Ascending aorta (tissue), 2 donors: ENCODE results near the gene EIF4ENIF1. TPM values are rescaled to one million over a fixed set of nuclear protein-coding genes. Genes with fewer than 3 reads are reported as not detected.
"Not testable (repeated sequence)": the region's sequence is repeated elsewhere in the genome, so short reads cannot be mapped to it uniquely, and the experiment has no call there.

Experiments used
- DNase-seq, 2 donors: peaks; one replicate each; pipeline ENCODE4 v3.0.0-alpha.2; 2019; ENCODE audit warnings: low spot score in 2 of 2
- H3K27ac ChIP-seq, 2 donors: fragments of 200-600 bp; sonication (generic); one replicate each; pipeline ENCODE4 v1.5.1; 2016 to 2017; ENCODE audit warnings: mild to moderate bottlenecking in 1 of 2
- H3K27me3 ChIP-seq: fragments of 200-600 bp; sonication (generic); one replicate; pipeline ENCODE4 v1.5.1; 2017
- H3K36me3 ChIP-seq, 2 donors: fragments of 200-600 bp; sonication (generic); one replicate each; pipeline ENCODE4 v1.5.1; 2016
- H3K4me1 ChIP-seq, 2 donors: fragments of 200-600 bp; sonication (generic); one replicate each; pipeline ENCODE4 v1.5.1; 2016 to 2017; ENCODE audit warnings: mild to moderate bottlenecking in 1 of 2
- H3K4me3 ChIP-seq, 2 donors: fragments of 200-600 bp; sonication (generic); one replicate each; pipeline ENCODE4 v1.5.1; 2016 to 2017; ENCODE audit warnings: mild to moderate bottlenecking in 1 of 2
- H3K9me3 ChIP-seq, 2 donors: fragments of 200-600 bp; sonication (generic); one replicate each; pipeline ENCODE4 v1.5.1; 2016
- CTCF ChIP-seq, 3 experiments: fragments of 200-600 bp in 2 of 3; fragments of 450-650 bp in 1 of 3; sonication (generic) in 2 of 3; IDR thresholded peaks; one replicate each; pipeline ENCODE4 v1.5.1; 2016 to 2019; ENCODE audit warnings: antibody characterized with exemption in 3 of 3, mild to moderate bottlenecking in 1 of 3, moderate library complexity in 1 of 3
- intact Hi-C: fragments of 100-400 bp; cut with DNase I; formaldehyde crosslinking; loops from one replicate; pipeline ENCODE4 v1.15.1; 2023
- total RNA-seq: library from RNA; depleted of rRNA; stranded (reverse); fragments of >200 nt; gene quantifications from one replicate; pipeline ENCODE4 v1.1.0, GENCODE V29; 2016

EIF4ENIF1 gene
- total RNA-seq, 1 donor from 2014 or later = 12.7 TPM

- Histone ChIP-seq H3K36me3 (no peaks in the 10 kb centered on the region), H3K9me3 (no peaks in the 10 kb centered on the region), H3K4me3 (peak within 1 kb of the TSS; percentile 63 to 86), H3K27me3 (no peaks in the 10 kb centered on the region), H3K4me1 (peaks cover 0 to 8% of the 10 kb centered on the region in 2 donors), H3K27ac (peak within 1 kb of the TSS; percentile 45 to 70)
- peak; percentile 56 to 92 for DNase-seq
- intact Hi-C loops = loop anchor here (2.0 to 5.0 kb wide), 2 partner anchors 36 to 135 kb away; no protein-coding TSS in a partner anchor
- peak in 1 of 3 experiments; percentile 37 for TF ChIP-seq CTCF (IDR thresholded peaks at IDR 0.05)
Observed at GRCh38 chr22:31496007-31496734, 6.5 kb upstream of the EIF4ENIF1 start, which contains the start of gene SFI1. SFI1 (plus strand) TSS chr22:31496536; CDS start chr22:31508285, 11,749 bp downstream.

GRCh38 chr22:31495343-31495742 lies 5.7 kb upstream of the EIF4ENIF1 start:
- DNase-seq = no peak
- Histone ChIP-seq H3K9me3 (no peaks in the 10 kb centered on the region), H3K4me1 (peaks cover 0 to 11% of the 10 kb centered on the region in 2 donors), H3K36me3 (no peaks in the 10 kb centered on the region), H3K4me3 (peak overlapping the region; percentile 63 to 86), H3K27me3 (no peaks in the 10 kb centered on the region), H3K27ac (peak overlapping the region in 1 of 2 donors; percentile 70)
- intact Hi-C loops = loop anchor here (5.0 kb wide), 1 partner anchor 37 kb away; no protein-coding TSS in a partner anchor
- no peak for TF ChIP-seq CTCF (IDR thresholded peaks at IDR 0.05)

DNA sequence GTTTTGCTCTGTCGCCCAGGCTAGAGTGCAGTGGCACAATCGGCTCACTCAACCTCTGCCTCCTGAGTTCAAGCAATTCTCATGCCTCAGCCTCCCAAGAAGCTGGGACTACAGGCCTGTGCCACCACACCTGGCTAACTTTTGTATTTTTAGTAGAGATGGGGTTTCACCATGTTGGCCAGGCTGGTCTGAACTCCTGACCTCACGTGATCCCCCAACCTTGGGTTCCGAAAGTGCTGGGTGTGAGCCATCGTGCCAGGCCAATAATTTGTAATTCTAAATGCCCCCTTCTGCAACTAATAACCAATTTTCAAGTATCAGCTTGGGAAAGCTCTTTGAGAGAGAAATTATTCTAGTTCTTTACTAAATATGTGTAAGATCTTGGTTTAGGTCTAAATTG lies 3.7 kb upstream of the EIF4ENIF1 start:
- H3K36me3 ChIP-seq, intact Hi-C loops, DNase-seq, H3K4me3 ChIP-seq, H3K27me3 ChIP-seq, H3K27ac ChIP-seq, H3K9me3 ChIP-seq: not testable (repeated sequence)
- peaks cover 5 to 16% of the 10 kb centered on the region in 2 donors for H3K4me1 ChIP-seq

GRCh38 chr22:31492151-31492550 lies 2.5 kb upstream of the EIF4ENIF1 start:
- Histone ChIP-seq H3K4me3 (no peak overlapping the region), H3K36me3 (peaks cover 0 to 4% of the 10 kb centered on the region in 2 donors), H3K27ac (no peak overlapping the region), H3K4me1 (peaks cover 5 to 14% of the 10 kb centered on the region in 2 donors), H3K9me3 (no peaks in the 10 kb centered on the region), H3K27me3 (no peaks in the 10 kb centered on the region)
- TF ChIP-seq CTCF (IDR thresholded peaks at IDR 0.05) = no peak
- DNase-seq = no peak
- intact Hi-C loops = no loop called here

DNA sequence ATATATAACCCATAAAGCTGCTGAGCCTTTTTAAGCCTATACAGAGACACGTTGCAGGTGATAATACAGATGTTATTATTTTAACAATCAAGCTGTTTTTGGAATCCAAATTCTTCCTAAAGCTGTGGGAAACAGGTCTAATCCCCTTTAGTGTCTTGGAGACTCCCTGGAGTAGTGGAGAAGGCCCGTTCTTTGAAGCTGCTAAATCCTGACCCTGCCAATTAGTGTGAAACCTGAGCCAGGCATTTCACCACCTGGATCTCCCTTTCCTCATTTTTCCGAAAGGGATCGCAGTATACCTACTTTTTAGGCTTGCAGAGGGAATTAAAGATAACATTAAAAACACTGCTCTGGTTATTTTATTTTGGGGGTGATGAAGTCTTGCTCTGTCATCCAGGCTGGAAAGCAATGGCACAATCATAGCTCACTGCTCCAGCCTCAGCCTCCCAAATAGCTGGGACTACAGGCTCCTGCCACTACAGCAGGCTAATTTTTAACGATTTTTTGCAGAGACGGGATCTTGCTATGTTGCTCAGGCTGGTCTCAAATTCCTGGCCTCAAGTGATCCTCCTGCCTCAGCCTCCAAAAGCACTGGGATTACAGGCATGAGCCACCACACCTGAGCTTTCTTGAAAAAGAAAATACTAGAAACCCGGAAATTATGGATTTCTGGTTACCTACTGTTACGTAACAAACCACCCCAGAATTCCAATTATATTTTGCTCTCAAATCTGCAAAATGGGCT lies 1.7 kb upstream of the EIF4ENIF1 start:
- Histone ChIP-seq H3K4me3 (peak overlapping the region; percentile 79 to 91), H3K9me3 (no peaks in the 10 kb centered on the region), H3K36me3 (peaks cover 0 to 7% of the 10 kb centered on the region in 2 donors), H3K4me1 (peaks cover 5 to 12% of the 10 kb centered on the region in 2 donors), H3K27ac (peak overlapping the region; percentile 93 to 98), H3K27me3 (no peaks in the 10 kb centered on the region)
- no peak for DNase-seq
- intact Hi-C loops = no loop called here
- TF ChIP-seq CTCF (IDR thresholded peaks at IDR 0.05) = no peak

DNA sequence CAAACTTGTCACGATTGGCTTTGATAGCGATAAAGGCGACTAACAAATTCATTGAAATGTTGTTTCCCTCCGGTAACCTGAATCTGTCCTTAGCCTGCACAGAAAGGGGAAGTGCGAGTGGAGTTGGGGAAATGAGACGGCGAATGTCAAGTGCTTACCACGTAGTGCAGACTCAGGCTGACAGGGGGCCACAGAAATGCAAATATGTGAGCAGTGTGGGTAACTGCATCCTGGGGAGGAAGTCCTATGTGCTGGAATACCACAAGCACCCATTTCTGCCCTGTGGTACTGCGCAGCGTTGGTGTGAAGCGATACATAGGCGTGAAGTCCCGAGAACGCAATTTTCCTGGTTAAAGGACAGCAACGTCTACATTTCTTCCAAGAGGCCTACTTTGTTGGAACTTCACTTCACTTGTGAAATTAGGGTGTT lies 869 bp upstream of the EIF4ENIF1 start:
- no peaks in the 10 kb centered on the region for H3K27me3 ChIP-seq
- peaks cover 0 to 8% of the 10 kb centered on the region in 2 donors for H3K36me3 ChIP-seq
- peak overlapping the region; percentile 79 to 91 for H3K4me3 ChIP-seq
- peaks cover 5 to 12% of the 10 kb centered on the region in 2 donors for H3K4me1 ChIP-seq
- no peaks in the 10 kb centered on the region for H3K9me3 ChIP-seq
- peak; percentile 50 to 75 for DNase-seq
- H3K27ac ChIP-seq = peak overlapping the region; percentile 93 to 98
- intact Hi-C loops = no loop called here
- no peak for TF ChIP-seq CTCF (IDR thresholded peaks at IDR 0.05)
